GM03348 (cell line): Measurements from ENCODE around the gene GRM5.
"Not testable (repeated sequence)": the region's sequence is repeated elsewhere in the genome, so short reads cannot be mapped to it uniquely, and the experiment has no call there.

Source experiments
- DNase-seq: peaks from one replicate; pipeline ENCODE4 v3.0.0; 2012; ENCODE audit warnings: low spot score

GRM5 gene

DNA sequence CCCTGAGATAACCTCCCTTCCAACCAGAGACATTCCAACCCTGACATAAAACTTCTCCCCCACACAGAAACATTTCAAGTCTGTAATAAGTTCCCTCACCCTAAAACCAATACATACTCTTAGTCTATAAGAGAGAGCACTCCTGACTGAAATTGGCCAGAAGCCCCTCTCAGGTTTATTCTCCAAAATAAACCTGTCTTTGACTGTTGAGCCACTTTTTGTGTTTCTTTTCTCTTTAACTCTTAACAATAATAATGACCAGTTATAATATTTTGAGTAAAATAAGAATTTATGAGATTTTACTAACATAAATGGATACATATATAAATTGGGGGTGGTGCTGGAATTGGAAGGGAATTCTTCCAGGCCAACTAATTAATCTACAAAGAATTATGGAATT is 93.6 kb downstream of the GRM5 start:
- no peak for DNase-seq

GRCh38 chr11:88961621-88962020 is 104.2 kb downstream of the GRM5 start:
- DNase-seq = not testable (repeated sequence)

DNA sequence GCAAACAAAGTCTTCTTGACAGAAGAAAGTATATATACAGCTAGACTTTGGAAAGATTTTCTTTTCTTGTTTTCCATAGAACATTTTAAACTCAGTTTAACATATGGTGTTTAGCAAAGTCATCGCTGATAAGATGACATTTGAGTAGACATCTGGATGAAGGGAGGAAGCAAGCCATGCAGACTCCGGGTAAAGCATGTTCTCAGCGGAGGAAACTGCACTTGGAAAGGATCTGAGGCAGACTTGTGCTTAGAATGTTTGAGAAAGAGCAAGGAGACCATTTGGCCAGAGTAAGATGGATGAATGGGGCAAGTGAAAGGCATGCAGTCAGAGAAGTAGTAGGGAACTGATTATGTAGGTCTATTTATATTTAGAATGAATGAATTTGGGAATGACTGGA is 105.9 kb downstream of the GRM5 start:
- DNase-seq = not testable (repeated sequence)

GRCh38 chr11:88950975-88951374 is 114.8 kb downstream of the GRM5 start:
- no peak for DNase-seq

DNA sequence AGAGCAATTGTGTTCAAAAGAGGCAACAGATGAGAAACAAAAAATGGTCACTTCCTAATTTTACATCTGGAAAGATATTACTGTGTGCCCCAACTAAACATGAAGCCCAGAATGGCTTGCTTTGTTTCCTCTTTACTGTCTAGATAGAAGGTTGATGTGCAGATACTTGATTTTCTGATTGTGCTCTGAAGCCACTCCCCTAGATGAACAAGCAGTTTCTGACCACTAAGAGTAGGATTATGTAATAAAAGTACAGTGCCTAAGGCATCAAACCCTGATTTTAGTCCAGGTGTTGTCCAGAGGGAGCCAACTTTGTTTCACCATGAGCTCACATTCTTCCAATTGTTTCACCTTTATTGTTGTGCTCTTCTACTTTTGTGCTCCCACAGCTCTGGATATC is 116.9 kb downstream of the GRM5 start:
- not testable (repeated sequence) for DNase-seq

GRCh38 chr11:88947843-88948572 is 117.8 kb downstream of the GRM5 start:
- DNase-seq = not testable (repeated sequence)

GRCh38 chr11:88929665-88930064 is 136.1 kb downstream of the GRM5 start:
- DNase-seq = not testable (repeated sequence)

- DNase-seq = not testable (repeated sequence)
Measured at GRCh38 chr11:88917065-88917464, 148.7 kb downstream of the GRM5 start.

GRCh38 chr11:88909500-88909899 is 156.3 kb downstream of the GRM5 start:
- no peak for DNase-seq

DNA sequence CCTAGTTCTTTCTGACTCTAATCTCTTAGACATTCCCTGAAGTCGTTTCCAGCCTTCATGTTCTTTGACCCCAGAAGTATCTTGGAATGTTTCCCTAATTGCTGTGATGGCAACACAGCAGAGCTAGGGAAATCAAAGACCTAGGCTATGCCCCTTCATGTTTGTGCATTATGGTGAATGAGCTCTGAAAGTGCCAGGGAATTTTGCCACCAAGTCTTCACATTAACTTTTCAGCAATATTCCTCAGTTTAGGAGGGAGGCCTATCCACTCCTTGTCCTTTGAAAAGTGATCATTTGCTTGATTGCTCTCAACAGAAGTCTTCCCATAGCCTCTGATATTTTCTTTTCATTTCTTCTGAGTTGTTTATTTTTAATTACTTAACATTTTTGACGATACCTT is 164.3 kb downstream of the GRM5 start:
- not testable (repeated sequence) for DNase-seq

GRCh38 chr11:88888855-88889254 is 176.9 kb downstream of the GRM5 start:
- DNase-seq = not testable (repeated sequence)

- DNase-seq = peak; percentile 49
Measured at GRCh38 chr11:88886796-88887195, 179.0 kb downstream of the GRM5 start.

GRCh38 chr11:88882800-88883199 is 183.0 kb downstream of the GRM5 start:
- not testable (repeated sequence) for DNase-seq

- DNase-seq = no peak
Measured at GRCh38 chr11:88861618-88862017, 204.2 kb downstream of the GRM5 start.

- not testable (repeated sequence) for DNase-seq
Measured at GRCh38 chr11:88860431-88860830, 205.4 kb downstream of the GRM5 start.

GRCh38 chr11:88853963-88854362 is 211.8 kb downstream of the GRM5 start:
- not testable (repeated sequence) for DNase-seq

DNA sequence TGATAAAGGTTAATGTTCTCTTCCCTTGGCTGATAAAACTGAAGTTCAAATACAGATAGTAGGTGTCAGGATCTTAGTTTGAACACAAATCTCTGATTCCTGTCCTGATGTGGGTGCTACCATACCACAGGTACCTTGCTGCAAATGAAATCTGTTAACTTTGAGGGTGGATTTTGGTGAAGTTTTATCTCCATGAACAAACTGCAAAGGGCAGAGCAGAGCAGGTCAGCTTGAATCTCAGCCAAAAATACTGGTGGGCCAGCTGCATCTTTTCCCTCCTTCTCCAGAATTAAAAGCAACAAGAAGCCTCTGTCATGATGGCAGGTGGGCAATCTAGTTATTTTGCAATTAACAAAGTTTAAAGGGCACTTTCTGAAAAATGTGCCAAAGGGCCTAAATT is 214.2 kb downstream of the GRM5 start:
- not testable (repeated sequence) for DNase-seq

DNA sequence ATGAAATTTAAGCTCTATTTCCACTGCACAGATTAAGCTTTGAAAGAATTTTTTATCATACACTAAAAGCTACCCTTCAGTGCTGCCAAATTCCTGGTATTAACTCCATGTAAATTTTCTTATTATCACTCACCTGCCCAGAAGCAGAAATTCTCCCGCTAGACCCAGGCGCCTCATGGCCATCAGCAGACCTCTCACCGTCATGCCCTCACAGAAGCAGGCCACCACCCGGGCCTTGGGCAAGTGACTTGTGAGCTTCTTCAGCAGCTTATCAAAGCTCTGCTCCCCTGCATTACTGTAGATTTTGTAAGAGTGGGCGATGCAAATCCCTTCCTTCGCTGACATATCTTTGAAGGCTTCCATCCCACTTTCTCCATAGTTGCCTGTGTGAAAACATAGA is 216.0 kb downstream of the GRM5 start:
- DNase-seq = not testable (repeated sequence)

DNA sequence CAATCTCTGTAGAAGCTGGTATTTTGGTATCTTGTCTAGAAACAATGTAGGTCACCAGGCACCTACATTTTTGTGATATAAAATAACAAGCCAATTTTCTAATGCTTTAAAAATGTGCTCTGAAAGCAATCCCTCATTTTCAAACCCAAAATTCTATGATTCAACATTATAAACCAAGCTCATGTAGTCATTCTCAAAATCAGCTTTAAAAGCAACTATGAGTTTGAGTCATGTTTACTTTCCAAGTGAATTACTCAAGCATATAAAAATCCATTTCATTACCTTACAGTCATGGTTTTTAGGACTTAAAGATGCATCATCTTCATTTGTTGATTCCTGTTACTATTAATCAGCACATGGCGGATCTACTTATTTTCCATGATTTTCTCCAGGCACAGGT is 216.4 kb downstream of the GRM5 start:
- peak; percentile 14 for DNase-seq

GRCh38 chr11:88846266-88846665 is 219.5 kb downstream of the GRM5 start:
- not testable (repeated sequence) for DNase-seq

GRCh38 chr11:88844941-88845340 is 220.8 kb downstream of the GRM5 start:
- not testable (repeated sequence) for DNase-seq

DNA sequence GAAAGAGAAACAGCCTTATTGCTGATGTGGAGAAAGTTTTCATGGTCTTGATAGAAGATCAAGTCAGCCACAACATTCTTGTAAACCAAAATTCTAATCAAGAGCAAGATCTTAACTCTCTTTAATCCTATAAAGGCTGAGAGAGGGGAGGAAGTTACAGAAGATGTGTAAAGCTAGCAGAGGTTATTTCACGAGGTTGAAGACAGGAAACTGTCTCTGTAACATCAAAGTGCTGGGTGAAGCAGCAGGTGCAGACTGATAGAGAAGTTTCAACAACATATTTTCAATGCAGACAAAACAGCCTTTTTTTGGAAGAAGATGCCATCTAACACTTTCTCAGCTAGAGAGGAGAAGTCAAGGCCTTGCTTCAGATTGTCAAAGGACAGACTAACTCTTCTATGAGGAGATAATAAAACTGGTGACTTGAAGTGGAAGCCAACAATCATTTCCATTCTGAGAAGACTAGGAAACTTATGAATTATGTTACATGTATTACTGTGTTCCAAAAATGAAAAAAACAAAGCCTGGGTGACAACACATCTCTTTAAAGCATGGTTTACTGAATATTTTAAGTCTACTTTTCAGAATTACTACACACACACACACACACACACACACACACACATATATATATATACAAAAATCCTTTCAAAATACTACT is 221.9 kb downstream of the GRM5 start:
- DNase-seq = not testable (repeated sequence)

GRCh38 chr11:88838139-88838538 is 227.6 kb downstream of the GRM5 start:
- DNase-seq = peak; percentile 16
